Dendritic cell treated with granulocyte-macrophage colony-stimulating factor and Interleukin-4, amounts not matched to agents 40 ng/mL and 50 ng/mL, for 4 days (primary cell): ENCODE results near the gene ZNF526.

Experiments
- H3K27ac Mint-ChIP-seq: one replicate; pipeline ENCODE4 v1.8.0; 2022; ENCODE audit warnings: mild to moderate bottlenecking, mixed read lengths
- H3K27me3 Mint-ChIP-seq: one replicate; pipeline ENCODE4 v1.8.0; 2022; ENCODE audit warnings: mild to moderate bottlenecking, mixed read lengths
- H3K36me3 Mint-ChIP-seq: one replicate; pipeline ENCODE4 v1.8.0; 2022; ENCODE audit warnings: low read depth, mixed read lengths
- H3K4me1 Mint-ChIP-seq: one replicate; pipeline ENCODE4 v1.8.0; 2022; ENCODE audit warnings: low read depth, mixed read lengths
- H3K4me3 Mint-ChIP-seq: one replicate; pipeline ENCODE4 v1.8.0; 2022; ENCODE audit warnings: mild to moderate bottlenecking, moderate library complexity, mixed read lengths
- H3K9me3 Mint-ChIP-seq: one replicate; pipeline ENCODE4 v1.8.0; 2022; ENCODE audit warnings: mixed read lengths
- intact Hi-C: fragments of 100-400 bp; cut with micrococcal nuclease; formaldehyde crosslinking; loops from one replicate; pipeline ENCODE4 v1.15.0; 2022

ZNF526 gene

DNA sequence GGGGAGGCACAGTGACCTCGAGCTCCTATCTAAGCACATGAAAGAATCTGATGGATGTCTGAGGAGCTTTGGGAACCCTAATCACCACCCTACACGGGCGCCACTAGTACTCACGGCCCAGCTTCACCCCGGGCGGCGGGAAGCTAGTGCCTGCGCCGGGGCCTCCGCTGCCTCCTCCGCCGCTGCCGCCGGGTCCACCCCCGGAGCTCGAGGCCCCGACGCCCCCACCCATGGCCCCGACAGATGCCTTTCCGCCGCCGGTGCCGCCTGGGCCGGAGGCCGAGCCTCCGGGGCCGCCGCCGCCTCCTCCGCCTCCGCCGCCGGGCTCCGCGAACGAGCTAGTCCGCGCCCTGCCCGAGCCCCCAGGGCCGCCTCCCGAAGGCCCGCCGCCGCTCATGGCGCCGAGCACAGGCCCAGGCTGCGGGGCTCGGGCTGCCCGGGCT is 22.0 kb downstream of the ZNF526 start:
- peaks cover 42% of the 10 kb centered on the region for H3K36me3 Mint-ChIP-seq
- H3K27ac Mint-ChIP-seq = peak overlapping the region; percentile 91
- H3K4me1 Mint-ChIP-seq = peaks cover 51% of the 10 kb centered on the region
- H3K4me3 Mint-ChIP-seq = peak overlapping the region; percentile 80
- H3K27me3 Mint-ChIP-seq = no peaks in the 10 kb centered on the region
- H3K9me3 Mint-ChIP-seq = no peaks in the 10 kb centered on the region
- intact Hi-C loops = loop anchor here (1.0 to 2.0 kb wide), 3 partner anchors 41 to 167 kb away; partner anchors contain the start of gene POU2F2

- Mint-ChIP-seq H3K27ac (peak within 1 kb of the TSS; percentile 91), H3K9me3 (no peaks in the 10 kb centered on the region), H3K27me3 (no peaks in the 10 kb centered on the region), H3K4me3 (peak within 1 kb of the TSS; percentile 91), H3K36me3 (peaks cover 40% of the 10 kb centered on the region), H3K4me1 (peaks cover 52% of the 10 kb centered on the region)
- intact Hi-C loops = loop anchor here (1.0 to 2.0 kb wide), 3 partner anchors 40 to 167 kb away; partner anchors contain the start of gene POU2F2
Observed at GRCh38 chr19:42242512-42243409, 22.6 kb downstream of the ZNF526 start, which contains the start of gene GSK3A. Gene GSK3A (minus strand): TSS chr19:42242602. CDS start chr19:42242465, 137 bp downstream.

DNA sequence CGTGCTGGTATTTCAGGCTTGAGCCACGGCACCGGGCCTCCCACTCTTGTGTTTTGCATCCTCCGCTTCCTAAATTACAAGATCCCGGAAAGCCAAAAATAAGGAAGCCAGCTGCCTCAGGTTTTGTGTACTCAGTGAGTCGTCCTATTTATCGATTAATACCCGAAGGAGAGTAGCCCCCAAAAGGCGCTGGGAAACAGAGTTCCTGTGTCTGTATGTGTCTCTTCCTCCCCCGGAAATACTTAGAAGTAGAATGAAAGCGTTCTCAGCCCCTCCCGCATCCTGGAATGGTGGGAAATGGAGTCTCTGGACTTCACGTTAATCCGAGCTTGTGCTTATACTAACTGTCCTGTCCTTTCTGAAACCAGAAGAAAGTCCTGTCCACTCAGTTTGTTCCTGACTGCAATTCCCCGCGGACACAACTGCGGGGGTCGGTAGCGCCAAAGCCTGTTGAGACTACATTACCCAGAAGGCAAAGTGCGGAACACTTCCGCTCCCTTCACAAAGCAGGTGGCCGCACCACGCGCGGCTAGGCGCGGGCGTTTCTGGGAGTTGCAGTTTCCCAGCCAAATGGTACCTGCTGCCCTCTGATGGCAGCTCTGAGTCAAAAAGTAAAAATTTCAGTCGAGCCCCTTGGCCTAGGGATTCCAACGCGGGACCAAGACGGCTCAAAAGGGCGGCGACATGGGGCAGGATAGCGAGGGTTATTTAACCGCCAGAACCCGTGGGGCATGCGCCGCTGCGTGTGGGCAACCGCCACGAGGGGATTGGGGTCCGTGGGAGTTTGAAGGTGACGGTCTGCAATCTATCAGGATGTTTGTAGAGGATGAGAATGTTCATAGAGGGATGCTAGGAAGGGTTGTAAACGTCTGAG is 24.5 kb downstream of the ZNF526 start:
- no peaks in the 10 kb centered on the region for H3K27me3 Mint-ChIP-seq
- H3K27ac Mint-ChIP-seq = peak overlapping the region; percentile 91
- peak overlapping the region; percentile 91 for H3K4me3 Mint-ChIP-seq
- H3K4me1 Mint-ChIP-seq = peaks cover 53% of the 10 kb centered on the region
- intact Hi-C loops = loop anchor here (1.0 kb wide), 1 partner anchor 24 kb away; the partner anchor contains the start of gene ZNF526
- peaks cover 46% of the 10 kb centered on the region for H3K36me3 Mint-ChIP-seq
- no peaks in the 10 kb centered on the region for H3K9me3 Mint-ChIP-seq

GRCh38 chr19:42245231-42245630 is 25.1 kb downstream of the ZNF526 start:
- peaks cover 49% of the 10 kb centered on the region for H3K4me1 Mint-ChIP-seq
- no peaks in the 10 kb centered on the region for H3K27me3 Mint-ChIP-seq
- H3K27ac Mint-ChIP-seq = peak overlapping the region; percentile 91
- H3K4me3 Mint-ChIP-seq = no peak overlapping the region
- intact Hi-C loops = no loop called here
- H3K9me3 Mint-ChIP-seq = no peaks in the 10 kb centered on the region
- peaks cover 46% of the 10 kb centered on the region for H3K36me3 Mint-ChIP-seq

GRCh38 chr19:42246143-42246921 is 26.2 kb downstream of the ZNF526 start:
- Mint-ChIP-seq H3K9me3 (no peaks in the 10 kb centered on the region), H3K4me1 (peaks cover 49% of the 10 kb centered on the region)
- intact Hi-C loops = no loop called here

GRCh38 chr19:42246922-42247639 is 27.0 kb downstream of the ZNF526 start:
- intact Hi-C loops = no loop called here
- Mint-ChIP-seq H3K9me3 (no peaks in the 10 kb centered on the region), H3K36me3 (peaks cover 48% of the 10 kb centered on the region), H3K4me1 (peaks cover 57% of the 10 kb centered on the region), H3K27ac (peak overlapping the region; percentile 14), H3K4me3 (no peak overlapping the region), H3K27me3 (no peaks in the 10 kb centered on the region)

More at GRCh38 chr19:42246143-42246921, 26.2 kb downstream of the ZNF526 start:
- H3K4me3 Mint-ChIP-seq = no peak overlapping the region
- peak overlapping the region; percentile 14 for H3K27ac Mint-ChIP-seq
- peaks cover 48% of the 10 kb centered on the region for H3K36me3 Mint-ChIP-seq
- H3K27me3 Mint-ChIP-seq = no peaks in the 10 kb centered on the region

DNA sequence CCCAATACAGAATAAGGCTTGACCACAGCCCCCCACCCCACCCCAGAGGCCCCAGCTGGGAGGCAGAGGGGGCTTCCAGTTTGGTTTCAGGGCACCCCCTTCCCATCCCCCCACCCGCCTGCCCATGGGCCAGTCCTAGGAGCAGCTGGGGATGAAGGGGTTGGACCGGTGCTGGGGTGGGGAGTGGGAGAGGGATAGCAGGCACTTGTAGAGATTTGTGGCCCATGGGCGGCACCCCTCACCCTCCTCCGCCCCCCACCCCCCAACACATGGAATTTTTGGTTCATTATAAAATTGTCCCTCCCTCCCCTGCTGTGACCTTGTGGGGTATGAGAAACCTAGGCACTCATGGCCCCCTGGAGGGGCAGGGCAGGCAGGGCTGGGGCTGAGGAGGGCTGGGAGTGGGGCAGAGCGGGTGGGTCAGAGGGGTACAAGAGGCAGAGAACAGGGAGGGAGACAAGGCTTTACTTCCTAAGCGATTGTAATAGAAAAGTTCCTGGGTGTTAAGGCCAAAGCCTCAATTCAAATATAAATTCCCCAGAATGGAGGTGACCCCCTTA is 27.6 kb downstream of the ZNF526 start:
- H3K9me3 Mint-ChIP-seq = no peaks in the 10 kb centered on the region
- no peak overlapping the region for H3K4me3 Mint-ChIP-seq
- intact Hi-C loops = no loop called here
- peaks cover 49% of the 10 kb centered on the region for H3K36me3 Mint-ChIP-seq
- H3K4me1 Mint-ChIP-seq = peaks cover 63% of the 10 kb centered on the region
- H3K27ac Mint-ChIP-seq = no peak overlapping the region
- no peaks in the 10 kb centered on the region for H3K27me3 Mint-ChIP-seq

DNA sequence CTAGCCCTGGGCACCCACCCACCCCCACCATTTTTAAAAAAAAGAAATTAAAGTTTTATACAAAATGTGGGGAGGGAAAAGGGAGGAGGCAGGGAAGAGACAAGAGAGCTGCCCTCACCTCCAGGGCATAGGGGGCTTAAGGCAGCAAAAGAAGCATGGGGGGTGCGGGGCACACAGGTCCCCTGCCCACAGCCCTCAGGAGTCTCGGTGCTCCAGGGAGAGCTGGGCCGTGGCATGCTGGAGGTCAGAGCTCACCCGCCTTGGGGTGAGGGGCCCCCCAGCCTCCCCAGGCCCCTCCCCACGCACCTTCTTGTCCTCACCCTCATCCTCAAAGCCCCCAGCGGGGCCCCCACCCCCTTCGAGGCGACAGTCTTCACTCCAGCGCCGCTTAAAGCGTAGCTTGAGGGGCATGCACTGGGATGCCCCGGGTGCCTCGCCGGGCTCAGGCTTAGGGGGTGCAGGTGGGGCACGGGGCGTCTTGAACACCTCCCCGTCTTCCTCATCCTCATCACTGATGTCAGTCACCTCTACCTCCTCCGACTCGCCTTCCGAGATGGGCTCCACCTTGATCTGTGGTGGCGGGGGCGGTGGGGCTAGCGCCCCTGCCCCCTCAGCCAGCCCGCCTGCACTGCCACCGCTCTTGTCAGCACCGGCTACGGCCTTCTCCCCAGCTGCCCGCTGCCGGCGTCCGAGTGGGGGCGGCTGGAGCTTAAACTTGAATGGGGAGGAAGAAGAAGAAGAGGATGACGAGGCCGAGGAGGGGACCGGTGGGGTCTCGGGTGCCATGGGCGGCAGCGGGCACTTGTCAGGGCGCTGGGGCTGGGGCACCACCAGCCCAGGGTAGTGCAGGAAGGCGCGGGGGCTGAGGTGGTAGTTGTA is 28.4 kb downstream of the ZNF526 start:
- Mint-ChIP-seq H3K27me3 (no peaks in the 10 kb centered on the region), H3K4me1 (peaks cover 70% of the 10 kb centered on the region), H3K27ac (no peak overlapping the region), H3K36me3 (peaks cover 52% of the 10 kb centered on the region), H3K4me3 (no peak overlapping the region), H3K9me3 (no peaks in the 10 kb centered on the region)
- intact Hi-C loops = no loop called here

- no peaks in the 10 kb centered on the region for H3K27me3 Mint-ChIP-seq
- H3K4me3 Mint-ChIP-seq = no peak overlapping the region
- no peak overlapping the region for H3K27ac Mint-ChIP-seq
- intact Hi-C loops = no loop called here
- H3K4me1 Mint-ChIP-seq = peaks cover 70% of the 10 kb centered on the region
- peaks cover 51% of the 10 kb centered on the region for H3K36me3 Mint-ChIP-seq
- no peaks in the 10 kb centered on the region for H3K9me3 Mint-ChIP-seq
Observed at GRCh38 chr19:42249149-42249750, 29.1 kb downstream of the ZNF526 start.

DNA sequence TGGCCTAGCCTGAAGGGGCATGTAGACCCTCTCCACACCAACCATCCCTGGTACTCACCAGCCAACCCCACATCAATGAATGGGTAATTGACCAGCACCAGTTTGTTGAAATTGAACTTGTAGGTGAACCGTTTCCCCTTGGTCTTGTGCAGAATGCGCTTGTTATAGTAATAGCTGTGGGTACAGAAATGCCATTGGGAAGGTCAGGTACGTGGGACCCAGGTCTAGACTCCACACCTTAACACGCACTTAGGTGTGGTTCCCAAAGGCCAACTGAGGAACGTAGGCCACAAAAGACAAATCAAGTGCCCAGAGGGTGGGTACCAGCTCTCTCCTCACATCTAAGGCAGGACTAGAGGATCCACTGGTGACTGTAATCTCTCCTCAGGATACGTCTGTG is 29.7 kb downstream of the ZNF526 start:
- no peak overlapping the region for H3K27ac Mint-ChIP-seq
- no peaks in the 10 kb centered on the region for H3K27me3 Mint-ChIP-seq
- intact Hi-C loops = no loop called here
- H3K9me3 Mint-ChIP-seq = no peaks in the 10 kb centered on the region
- H3K4me3 Mint-ChIP-seq = no peak overlapping the region
- peaks cover 69% of the 10 kb centered on the region for H3K4me1 Mint-ChIP-seq
- peaks cover 54% of the 10 kb centered on the region for H3K36me3 Mint-ChIP-seq

DNA sequence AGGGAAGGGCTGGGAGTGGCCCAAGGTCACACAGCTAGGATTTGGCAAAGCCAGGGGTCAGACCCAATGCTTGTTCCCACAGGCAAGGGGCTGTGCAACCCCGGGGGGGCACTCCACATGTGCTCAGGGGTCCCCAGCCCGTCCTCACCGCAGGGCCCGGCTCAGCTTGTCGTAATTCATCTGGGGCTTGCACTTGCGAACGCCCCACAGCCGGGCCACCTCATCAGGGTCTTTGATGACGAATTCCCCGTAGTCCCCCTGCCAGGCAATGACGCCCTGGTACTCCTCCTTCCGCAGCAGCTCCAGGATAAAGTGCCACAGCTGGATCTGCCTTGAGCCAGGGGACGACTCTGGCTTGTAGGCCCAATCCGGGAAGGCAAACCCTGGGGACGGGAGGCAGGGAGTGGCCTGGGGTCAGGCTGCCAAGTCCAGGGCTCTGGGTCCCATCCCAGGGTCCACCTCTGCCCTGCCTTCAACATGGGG is 30.1 kb downstream of the ZNF526 start:
- peak overlapping the region; percentile 7 for H3K4me3 Mint-ChIP-seq

More for the DNA sequence above, 30.1 kb downstream of the ZNF526 start:
- no peak overlapping the region for H3K27ac Mint-ChIP-seq
- H3K27me3 Mint-ChIP-seq = no peaks in the 10 kb centered on the region
- H3K36me3 Mint-ChIP-seq = peaks cover 55% of the 10 kb centered on the region
- intact Hi-C loops = no loop called here
- H3K9me3 Mint-ChIP-seq = no peaks in the 10 kb centered on the region
- peaks cover 64% of the 10 kb centered on the region for H3K4me1 Mint-ChIP-seq
